Epithelial cell of proximal tubule (primary cell): ENCODE measurements around the gene ADSS1. TPM values are rescaled to one million over a fixed set of nuclear protein-coding genes. Genes with fewer than 3 reads are reported as not detected.
A peak's percentile ranks its signal among the peaks of the same experiment; 100 is the strongest.

ENCODE experiments used
- DNase-seq: peaks from one replicate; pipeline ENCODE4 v3.0.0-alpha.2; 2011; ENCODE audit warnings: low read depth
- H3K4me3 ChIP-seq: 2 replicates; pipeline ENCODE4 v1.5.1; 2011; ENCODE audit warnings: low read depth, mild to moderate bottlenecking, low read length
- CTCF ChIP-seq: conservative IDR thresholded peaks from 2 replicates; pipeline ENCODE4 v1.5.1; 2012; ENCODE audit warnings: low read depth, mild to moderate bottlenecking, low read length
- total RNA-seq: library from RNA; depleted of rRNA; stranded (reverse); fragments of >200 nt; gene quantifications from 2 replicates; pipeline ENCODE4 v1.2.3, GENCODE V29; 2015

ADSS1 gene
- total RNA-seq, 1 donor from 2014 or later = 2.3 TPM

DNA sequence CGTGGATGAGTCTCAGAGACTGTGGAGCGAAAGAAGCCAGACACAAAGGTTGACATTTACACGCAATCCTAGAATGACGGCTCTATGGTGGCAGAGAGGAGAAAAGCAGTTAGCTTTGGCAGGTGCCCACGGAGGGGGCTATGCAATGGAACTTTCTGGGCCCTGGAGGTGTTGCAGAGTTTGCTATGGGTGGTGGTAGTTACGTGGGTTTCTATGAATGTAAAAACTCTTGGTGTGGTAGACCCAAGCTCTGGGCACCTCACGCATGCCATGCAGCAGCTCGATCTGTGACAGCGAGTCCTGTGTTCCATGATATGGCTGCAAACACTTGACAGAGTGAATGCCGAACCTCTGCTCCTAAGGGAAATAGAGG lies 39.6 kb upstream of the ADSS1 start:
- TF ChIP-seq CTCF = no peak
- H3K4me3 ChIP-seq = no peak overlapping the region
- DNase-seq = no peak

- H3K4me3 ChIP-seq = no peak overlapping the region
- peak; percentile 23 for TF ChIP-seq CTCF
- DNase-seq = no peak
Observed at GRCh38 chr14:104685216-104685997, 38.6 kb upstream of the ADSS1 start.

DNA sequence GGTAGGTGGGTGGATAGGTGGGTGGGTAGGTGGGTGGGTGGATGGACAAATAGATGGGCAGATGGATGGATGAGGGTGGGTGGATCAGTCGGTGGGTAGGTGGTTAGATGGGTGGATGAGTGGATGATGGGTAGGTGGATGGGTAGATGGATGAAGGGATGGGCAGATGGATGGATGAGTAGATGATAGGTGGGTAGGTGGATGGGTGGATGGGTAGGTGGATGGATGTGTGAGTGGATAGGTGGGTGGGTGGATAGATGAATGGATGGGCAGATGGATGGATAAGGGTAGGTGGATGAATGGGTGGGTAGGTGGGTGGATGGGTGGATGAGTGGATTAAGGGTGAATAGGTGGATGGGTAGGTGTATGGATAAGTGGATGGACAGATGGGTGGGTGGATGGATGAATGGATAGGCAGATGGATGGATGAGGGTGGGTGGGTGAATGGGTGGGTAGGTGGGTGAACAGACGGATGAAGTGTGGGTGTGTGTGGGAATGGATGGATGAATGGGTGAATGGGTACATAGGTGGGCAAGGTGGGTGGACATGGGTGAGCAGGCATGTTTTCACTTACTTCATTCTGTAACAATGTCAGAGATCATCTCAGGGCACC lies 37.9 kb upstream of the ADSS1 start:
- TF ChIP-seq CTCF = no peak

DNA sequence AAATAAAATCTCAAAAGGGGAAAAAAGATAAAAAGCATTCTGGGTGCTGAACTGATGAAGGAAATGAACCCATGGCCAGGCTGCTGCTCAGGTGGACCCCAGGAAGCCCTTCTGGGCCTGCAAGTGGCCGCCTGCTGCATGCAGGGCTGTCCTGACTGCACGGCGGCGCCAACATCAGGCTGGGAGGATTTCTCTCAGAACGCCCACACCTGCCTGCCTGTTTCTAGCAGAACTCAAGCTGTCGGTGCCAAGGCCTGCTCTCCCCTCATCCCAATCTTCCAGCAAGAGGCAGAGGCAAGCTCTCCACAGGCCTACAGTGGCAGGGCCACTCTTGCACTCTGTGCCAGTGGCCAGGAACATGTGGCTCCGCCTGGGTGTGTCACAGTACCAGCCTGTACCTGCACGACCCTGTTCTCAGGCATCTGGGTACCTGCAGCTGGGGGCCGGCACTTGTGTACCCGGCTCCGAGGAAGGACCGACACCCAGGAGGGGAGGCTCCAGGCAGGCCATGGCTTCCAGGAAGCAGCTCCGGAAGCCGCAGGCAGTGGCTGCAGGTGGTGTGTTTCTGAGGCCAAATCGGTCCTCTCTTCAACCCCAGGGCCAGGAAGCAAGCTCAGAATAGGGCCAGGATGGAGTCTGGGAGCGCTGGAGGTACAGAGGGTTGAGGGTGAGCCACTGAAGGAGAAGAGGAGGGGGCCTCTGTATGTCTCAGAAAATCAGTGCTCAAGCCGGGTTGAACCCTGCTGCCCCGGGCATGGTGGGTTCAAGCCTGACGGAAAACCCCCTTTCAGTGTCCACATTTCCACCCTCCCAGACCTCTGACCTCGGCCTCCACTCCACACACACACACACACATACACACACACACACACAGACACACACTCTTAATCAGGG lies 37.2 kb upstream of the ADSS1 start:
- H3K4me3 ChIP-seq = no peak overlapping the region
- DNase-seq = no peak
- TF ChIP-seq CTCF = no peak

More for the DNA sequence above, 37.9 kb upstream of the ADSS1 start:
- no peak for DNase-seq
- H3K4me3 ChIP-seq = no peak overlapping the region

DNA sequence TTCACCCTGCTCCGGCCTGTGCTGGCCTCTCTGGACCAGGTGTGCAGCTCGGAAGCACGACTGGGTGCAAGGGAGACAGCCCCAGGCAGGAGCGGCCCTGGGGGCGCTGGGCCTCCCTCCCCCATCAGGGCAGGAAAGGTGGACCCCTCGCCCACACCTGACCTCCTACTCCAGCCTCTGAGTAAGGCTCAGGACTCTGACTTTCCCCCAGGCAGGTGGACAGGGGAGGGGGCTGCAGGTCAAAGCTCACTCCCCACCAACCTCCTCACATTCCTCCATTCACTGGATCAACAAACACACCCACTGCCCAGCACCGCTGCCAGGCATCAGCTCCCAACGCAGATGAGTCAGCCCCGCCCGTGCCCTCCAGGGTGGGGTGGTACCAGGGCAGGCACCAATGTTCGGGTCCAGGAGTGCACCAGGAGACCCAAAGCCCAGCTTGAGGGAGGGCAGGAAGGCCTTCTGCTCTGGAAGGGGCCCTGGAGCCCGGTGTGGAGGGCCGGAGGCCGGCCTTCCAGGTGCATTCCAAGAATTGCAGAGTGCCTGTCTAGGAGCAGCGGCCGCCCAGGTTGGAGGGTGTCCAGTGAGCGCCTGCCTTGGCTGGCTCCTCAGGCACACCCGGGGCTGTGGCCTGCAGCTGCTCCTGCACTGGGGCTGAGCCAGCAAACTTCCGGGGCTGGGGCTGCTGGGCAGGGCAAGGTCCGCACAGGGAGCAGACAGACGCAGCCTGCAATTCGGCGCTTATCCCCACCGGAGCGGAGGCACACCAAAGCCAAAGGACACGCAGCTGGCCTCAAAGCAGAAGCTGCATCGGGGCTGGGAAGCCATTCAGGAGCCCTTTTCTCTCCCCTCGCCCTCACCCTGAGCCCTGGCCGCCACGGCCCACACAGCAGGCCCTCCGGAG lies 36.2 kb upstream of the ADSS1 start:
- DNase-seq = no peak
- no peak for TF ChIP-seq CTCF
- H3K4me3 ChIP-seq = peak overlapping the region; percentile 55

DNA sequence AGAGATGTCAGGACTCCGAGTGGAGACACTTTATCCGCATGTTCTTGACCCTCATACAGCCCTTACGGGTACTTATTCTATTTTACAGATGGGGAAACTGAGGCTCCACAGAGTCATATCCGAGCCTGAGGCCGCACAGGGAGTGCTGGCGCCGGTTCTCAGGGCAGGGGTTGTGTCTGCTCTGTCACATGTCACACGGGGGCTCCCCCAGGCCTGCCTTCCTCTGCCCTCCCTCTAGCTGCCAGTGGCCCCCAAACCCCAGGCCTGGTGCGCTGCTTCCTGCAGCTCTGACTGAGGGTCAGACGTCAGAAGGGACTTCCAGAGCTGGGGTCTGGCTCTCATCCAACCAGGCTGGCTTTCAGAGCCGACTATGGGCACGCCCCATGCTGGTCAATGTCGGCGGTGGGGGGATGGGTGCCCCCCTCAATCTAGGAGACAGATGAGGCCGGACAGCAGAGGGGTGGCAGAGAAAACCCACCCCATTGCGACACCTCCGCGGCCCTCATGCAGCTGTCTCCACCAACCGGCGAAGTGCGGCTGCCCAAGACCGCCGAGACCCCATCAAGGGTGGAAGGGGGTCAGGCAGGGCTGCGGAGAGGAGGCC lies 35.4 kb upstream of the ADSS1 start:
- H3K4me3 ChIP-seq = peak overlapping the region; percentile 55
- no peak for TF ChIP-seq CTCF
- DNase-seq = no peak
